H9 (cell line): ENCODE measurements around the gene ATE1. TPM values are rescaled to one million over a fixed set of nuclear protein-coding genes. Genes with fewer than 3 reads are reported as not detected.

ENCODE experiments used
- DNase-seq: peaks from one replicate; pipeline ENCODE4 v3.0.0-alpha.2; 2017
- H2AFZ ChIP-seq: one replicate; pipeline ENCODE4 v1.6.1; 2013; ENCODE audit warnings: mild to moderate bottlenecking, low read length, control low read depth, moderate library complexity
- H2AK5ac ChIP-seq: 2 replicates; pipeline ENCODE4 v1.6.1; 2013; ENCODE audit warnings: low read length, control low read depth, mixed read lengths; ENCODE audit not compliant: insufficient read length
- H2BK120ac ChIP-seq: one replicate; pipeline ENCODE4 v1.6.1; 2013; ENCODE audit warnings: low read depth, mild to moderate bottlenecking, low read length, control low read depth, inconsistent platforms; ENCODE audit not compliant: poor library complexity, severe bottlenecking
- H2BK12ac ChIP-seq: 2 replicates; pipeline ENCODE4 v1.6.1; 2013; ENCODE audit warnings: low read length, control low read depth, mixed read lengths, low read depth; ENCODE audit not compliant: insufficient read length
- H2BK15ac ChIP-seq: 2 replicates; pipeline ENCODE4 v1.6.1; 2013; ENCODE audit warnings: low read depth, low read length, control low read depth
- H2BK20ac ChIP-seq: one replicate; pipeline ENCODE4 v1.6.1; 2013; ENCODE audit warnings: low read depth, mild to moderate bottlenecking, low read length, control low read depth, inconsistent platforms; ENCODE audit not compliant: poor library complexity, severe bottlenecking
- H2BK5ac ChIP-seq: 2 replicates; pipeline ENCODE4 v1.6.1; 2013; ENCODE audit warnings: low read length, control low read depth, mixed read lengths; ENCODE audit not compliant: insufficient read length
- H3K14ac ChIP-seq: 2 replicates; pipeline ENCODE4 v1.6.1; 2013; ENCODE audit warnings: low read length, control low read depth; ENCODE audit not compliant: insufficient read depth
- H3K18ac ChIP-seq: 2 replicates; pipeline ENCODE4 v1.6.1; 2013; ENCODE audit warnings: low read depth, mild to moderate bottlenecking, mixed read lengths, low read length, control low read depth; ENCODE audit not compliant: insufficient read length
- H3K23ac ChIP-seq: 2 replicates; pipeline ENCODE4 v1.6.1; 2013; ENCODE audit warnings: low read length, control low read depth, mixed read lengths, low read depth; ENCODE audit not compliant: insufficient read length
- H3K23me2 ChIP-seq: 2 replicates; pipeline ENCODE4 v1.6.1; 2013; ENCODE audit warnings: low read depth, mild to moderate bottlenecking, mixed read lengths, low read length, control low read depth; ENCODE audit not compliant: insufficient read length, poor library complexity, severe bottlenecking
- H3K27ac ChIP-seq: 2 replicates; pipeline ENCODE4 v1.5.1; 2013; ENCODE audit warnings: low read length, control low read depth, mixed read lengths, low read depth; ENCODE audit not compliant: insufficient read length
- H3K27me3 ChIP-seq: 2 replicates; pipeline ENCODE4 v1.6.1; 2013; ENCODE audit warnings: low read length, control low read depth, inconsistent platforms; ENCODE audit not compliant: insufficient read depth
- H3K4ac ChIP-seq: 2 replicates; pipeline ENCODE4 v1.6.1; 2013; ENCODE audit warnings: low read depth, mild to moderate bottlenecking, control low read depth, inconsistent platforms, low read length, moderate library complexity
- H3K4me1 ChIP-seq: 2 replicates; pipeline ENCODE4 v1.6.1; 2013; ENCODE audit warnings: low read length, control low read depth, inconsistent platforms; ENCODE audit not compliant: insufficient read depth
- H3K4me2 ChIP-seq: 2 replicates; pipeline ENCODE4 v1.6.1; 2013; ENCODE audit warnings: low read length, control low read depth, mixed read lengths; ENCODE audit not compliant: insufficient read length, insufficient read depth
- H3K56ac ChIP-seq: 2 replicates; pipeline ENCODE4 v1.6.1; 2013; ENCODE audit warnings: low read depth, mild to moderate bottlenecking, mixed read lengths, low read length, control low read depth; ENCODE audit not compliant: insufficient read length
- H3K79me1 ChIP-seq: 2 replicates; pipeline ENCODE4 v1.6.1; 2013; ENCODE audit warnings: low read depth, mild to moderate bottlenecking, moderate library complexity, low read length, control low read depth, inconsistent platforms; ENCODE audit not compliant: insufficient read depth, poor library complexity, severe bottlenecking
- H3K79me2 ChIP-seq: 2 replicates; pipeline ENCODE4 v1.6.1; 2013; ENCODE audit warnings: low read length, control low read depth, inconsistent platforms; ENCODE audit not compliant: insufficient read depth
- H3K9ac ChIP-seq: 2 replicates; pipeline ENCODE4 v1.6.1; 2013; ENCODE audit warnings: low read length, control low read depth, mixed read lengths; ENCODE audit not compliant: insufficient read length; ENCODE audit errors: extremely low read depth
- H3K9me3 ChIP-seq: one replicate; pipeline ENCODE4 v1.6.1; 2013; ENCODE audit warnings: low read depth, low read length, inconsistent platforms; ENCODE audit not compliant: control insufficient read depth
- H3T11ph ChIP-seq: one replicate; pipeline ENCODE4 v1.6.1; 2013; ENCODE audit warnings: mild to moderate bottlenecking, low read length, control low read depth, inconsistent platforms
- H4K20me1 ChIP-seq: one replicate; pipeline ENCODE4 v1.6.1; 2013; ENCODE audit not compliant: control insufficient read depth, insufficient read length, insufficient read depth
- H4K5ac ChIP-seq: 2 replicates; pipeline ENCODE4 v1.6.1; 2013; ENCODE audit warnings: low read depth, mild to moderate bottlenecking, mixed read lengths, low read length, control low read depth; ENCODE audit not compliant: insufficient read length
- H4K8ac ChIP-seq: replicated peaks from 2 replicates; pipeline ENCODE4 v1.6.1; 2013; ENCODE audit warnings: low read length, control low read depth, mixed read lengths, low read depth; ENCODE audit not compliant: insufficient read length
- H4K91ac ChIP-seq: 2 replicates; pipeline ENCODE4 v1.6.1; 2013; ENCODE audit warnings: low read depth, mild to moderate bottlenecking, moderate library complexity, mixed read lengths, low read length, control low read depth; ENCODE audit not compliant: insufficient read length
- H3K27ac Mint-ChIP-seq, 3 experiments: 2 replicates in 2 of 3; 3 replicates in 1 of 3; pipeline ENCODE4 v1.8.0; 2020 to 2021; ENCODE audit warnings: mixed read lengths in 3 of 3, mild to moderate bottlenecking in 1 of 3, moderate library complexity in 1 of 3
- H3K27me3 Mint-ChIP-seq: 2 replicates; pipeline ENCODE4 v1.8.0; 2021; ENCODE audit warnings: low read depth, mild to moderate bottlenecking, moderate library complexity, mixed read lengths
- H3K36me3 Mint-ChIP-seq, 3 experiments: 2 replicates in 2 of 3; 3 replicates in 1 of 3; pipeline ENCODE4 v1.8.0; 2020 to 2021; ENCODE audit warnings: low read depth in 3 of 3, mixed read lengths in 3 of 3; ENCODE audit not compliant: insufficient read depth in 1 of 3
- H3K4me1 Mint-ChIP-seq, 2 experiments: 2 replicates each; pipeline ENCODE4 v1.8.0; 2020; ENCODE audit warnings: mixed read lengths in 2 of 2
- H3K4me3 Mint-ChIP-seq, 2 experiments: 2 replicates in 1 of 2; 3 replicates in 1 of 2; pipeline ENCODE4 v1.8.0; 2020 to 2021; ENCODE audit warnings: mild to moderate bottlenecking in 2 of 2, mixed read lengths in 2 of 2, moderate library complexity in 1 of 2
- H3K9me3 Mint-ChIP-seq, 2 experiments: 2 replicates in 1 of 2; 3 replicates in 1 of 2; pipeline ENCODE4 v1.8.0; 2020; ENCODE audit warnings: mild to moderate bottlenecking in 2 of 2, mixed read lengths in 2 of 2, moderate library complexity in 1 of 2
- WGBS: extraction: QIAGEN DNeasy Blood & Tissue Kit; methylation state at CpG from one replicate; pipeline ENCODE4 v1.1.7; 2013; ENCODE audit warnings: missing lambda C conversion rate, low lambda C conversion rate, mixed read lengths; ENCODE audit not compliant: insufficient read length; ENCODE audit errors: extremely low coverage; 5-methylcytosine and 5-hydroxymethylcytosine counted together
- total RNA-seq: library from RNA; stranded (reverse); gene quantifications from 2 replicates; pipeline ENCODE4 v1.2.1, GENCODE V29; 2021
- TF ChIP-seq, protein P1 (sequence below): fragments of 200-600 bp; sonication (generic); conservative IDR thresholded peaks from 3 replicates; pipeline ENCODE4 v1.8.0; 2021; ENCODE audit warnings: antibody characterized with exemption, mild to moderate bottlenecking

Gene ATE1
- total RNA-seq, 1 experiment from 2014 or later, result 29.0 TPM

DNA sequence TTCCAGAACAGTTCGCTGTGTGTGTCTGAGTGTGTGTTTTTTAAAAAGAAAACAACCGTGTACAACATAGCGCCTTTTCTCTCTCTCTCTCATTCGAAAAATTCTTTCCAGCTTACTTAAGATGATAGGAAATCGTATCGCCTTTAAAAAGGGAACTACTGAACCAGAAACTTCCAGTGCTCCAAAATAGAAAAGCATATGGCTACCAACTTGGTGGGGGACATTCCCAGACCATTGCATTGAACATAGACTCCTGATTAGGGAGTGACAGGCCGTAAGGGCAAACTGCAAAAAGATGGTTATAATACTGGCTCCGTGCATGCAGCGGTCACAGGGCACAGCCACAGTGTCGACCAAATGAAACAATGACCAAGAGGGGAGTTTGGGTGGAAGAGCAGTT is 235.2 kb downstream of the ATE1 start:
- Histone ChIP-seq H3K56ac (no peak overlapping the region), H3K4me1 (no peaks in the 10 kb centered on the region; the same call in 1 of the 2 replicates), H3K14ac (no peak overlapping the region), H3K9me3 (no peaks in the 10 kb centered on the region), H2BK5ac (no peak overlapping the region), H4K5ac (no peak overlapping the region), H3K23me2 (no peaks in the 10 kb centered on the region), H3K9ac (no peak overlapping the region), H3K23ac (no peak overlapping the region), H4K20me1 (no peaks in the 10 kb centered on the region), H4K91ac (no peak overlapping the region), H4K8ac (no peak overlapping the region), H2BK15ac (no peak overlapping the region), H2AFZ (no peak overlapping the region), H2AK5ac (no peak overlapping the region), H3K79me1 (no peaks in the 10 kb centered on the region), H3K79me2 (no peaks in the 10 kb centered on the region), H2BK20ac (no peak overlapping the region), H3K4ac (no peak overlapping the region), H3K27me3 (no peaks in the 10 kb centered on the region), H3K27ac (no peak overlapping the region), H3K18ac (no peak overlapping the region), H2BK120ac (no peak overlapping the region), H3K4me2 (no peak overlapping the region), H2BK12ac (no peak overlapping the region), H3T11ph (no peak overlapping the region)
- Mint-ChIP-seq H3K27ac (no peak overlapping the region; a peak in 1 of 7 replicates), H3K36me3 (no peaks in the 10 kb centered on the region), H3K4me1 (peaks cover 29 to 32% of the 10 kb centered on the region in 2 experiments), H3K27me3 (peaks cover 7% of the 10 kb centered on the region), H3K4me3 (no peak overlapping the region), H3K9me3 (no peaks in the 10 kb centered on the region)
- WGBS, result no CpG with 5 or more reads among the region's 10 CpGs
- no peak for DNase-seq
- TF ChIP-seq, protein P1, sequence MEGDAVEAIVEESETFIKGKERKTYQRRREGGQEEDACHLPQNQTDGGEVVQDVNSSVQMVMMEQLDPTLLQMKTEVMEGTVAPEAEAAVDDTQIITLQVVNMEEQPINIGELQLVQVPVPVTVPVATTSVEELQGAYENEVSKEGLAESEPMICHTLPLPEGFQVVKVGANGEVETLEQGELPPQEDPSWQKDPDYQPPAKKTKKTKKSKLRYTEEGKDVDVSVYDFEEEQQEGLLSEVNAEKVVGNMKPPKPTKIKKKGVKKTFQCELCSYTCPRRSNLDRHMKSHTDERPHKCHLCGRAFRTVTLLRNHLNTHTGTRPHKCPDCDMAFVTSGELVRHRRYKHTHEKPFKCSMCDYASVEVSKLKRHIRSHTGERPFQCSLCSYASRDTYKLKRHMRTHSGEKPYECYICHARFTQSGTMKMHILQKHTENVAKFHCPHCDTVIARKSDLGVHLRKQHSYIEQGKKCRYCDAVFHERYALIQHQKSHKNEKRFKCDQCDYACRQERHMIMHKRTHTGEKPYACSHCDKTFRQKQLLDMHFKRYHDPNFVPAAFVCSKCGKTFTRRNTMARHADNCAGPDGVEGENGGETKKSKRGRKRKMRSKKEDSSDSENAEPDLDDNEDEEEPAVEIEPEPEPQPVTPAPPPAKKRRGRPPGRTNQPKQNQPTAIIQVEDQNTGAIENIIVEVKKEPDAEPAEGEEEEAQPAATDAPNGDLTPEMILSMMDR, result no peak
